HepG2 (cell line): ENCODE measurements around the gene BLOC1S1. TPM values are rescaled to one million over a fixed set of nuclear protein-coding genes. Genes with fewer than 3 reads are reported as not detected.

Experiments used
- EED ChIP-seq: sonication (generic); formaldehyde crosslinking; IDR thresholded peaks from 2 replicates; pipeline ENCODE4 v1.5.0; 2020; ENCODE audit warnings: mild to moderate bottlenecking, missing genetic modification reagents
- HCFC1 ChIP-seq: fragments of 150-350 bp; IDR thresholded peaks from 2 replicates; pipeline ENCODE4 v1.6.1; 2014; ENCODE audit warnings: low read depth, low read length
- JUND ChIP-seq: sonication (generic); formaldehyde crosslinking; IDR thresholded peaks from 2 replicates; pipeline ENCODE4 v1.8.0; 2022; ENCODE audit warnings: mild to moderate bottlenecking, missing genetic modification reagents
- PLRG1 ChIP-seq: fragments of 450-650 bp; conservative IDR thresholded peaks from 2 replicates; pipeline ENCODE4 v1.6.1; 2016
- RBFOX2 ChIP-seq: fragments of 200-400 bp; formaldehyde crosslinking; IDR thresholded peaks from 2 replicates; pipeline ENCODE4 v1.6.1; 2017; ENCODE audit warnings: low read depth, mild to moderate bottlenecking, low read length
- ZBTB21 ChIP-seq: sonication (generic); formaldehyde crosslinking; IDR thresholded peaks from 2 replicates; pipeline ENCODE4 v1.4.0; 2020; ENCODE audit warnings: missing genetic modification reagents
- ZNF282 ChIP-seq: fragments of 450-650 bp; IDR thresholded peaks from 2 replicates; pipeline ENCODE4 v1.6.1; 2018; ENCODE audit not compliant: partially characterized antibody
- ZNF775 ChIP-seq: sonication (generic); formaldehyde crosslinking; IDR thresholded peaks from 2 replicates; pipeline ENCODE4 v1.4.0; 2020; ENCODE audit warnings: missing genetic modification reagents, mild to moderate bottlenecking, moderate library complexity, borderline replicate concordance
- polyA plus RNA-seq, 8 experiments: library from polyadenylated mRNA; depleted of rRNA in 3 of 8; stranded (reverse) in 7 of 8; unstranded in 1 of 8; fragments of >200 nt; fragmentation: Illumina TruSeq in 4 of 8; extraction: Trizol in 4 of 8; gene quantifications; 2 replicates each; pipeline versions ENCODE4 v1.2.1 to v1.2.3, GENCODE V29; 2011 to 2016; ENCODE audit warnings: low read depth in 4 of 8, missing spikeins in 1 of 8, mixed read lengths in 1 of 8; ENCODE audit not compliant: insufficient read depth in 1 of 8
- total RNA-seq, 5 experiments: library from RNA; depleted of rRNA; stranded (reverse); fragments of >200 nt; fragmentation: Illumina TruSeq; extraction: Trizol; gene quantifications; 2 replicates each; pipeline ENCODE4 v1.2.3, GENCODE V29; 2016; ENCODE audit warnings: low read depth in 1 of 5
- TF ChIP-seq, protein P1 (sequence below): sonication (generic); formaldehyde crosslinking; IDR thresholded peaks from 2 replicates; pipeline ENCODE4 v1.4.0; 2020; ENCODE audit warnings: mild to moderate bottlenecking, missing genetic modification reagents, borderline replicate concordance
- TF ChIP-seq, protein P2 (sequence below): sonication (generic); IDR thresholded peaks from 2 replicates; pipeline ENCODE4 v1.6.1; 2016; ENCODE audit warnings: low read depth, borderline replicate concordance
- TF ChIP-seq, protein P3 (sequence below): sonication (generic); formaldehyde crosslinking; IDR thresholded peaks from 2 replicates; pipeline ENCODE4 v1.4.0; 2020; ENCODE audit warnings: missing genetic modification reagents, borderline replicate concordance
- TF ChIP-seq, protein P4 (sequence below): sonication (generic); formaldehyde crosslinking; IDR thresholded peaks from 2 replicates; pipeline ENCODE4 v1.5.1; 2020; ENCODE audit warnings: mild to moderate bottlenecking, missing genetic modification reagents, moderate library complexity
- TF ChIP-seq, protein P5 (sequence below): sonication (generic); formaldehyde crosslinking; IDR thresholded peaks from 2 replicates; pipeline ENCODE4 v1.9.0; 2022; ENCODE audit warnings: missing genetic modification reagents, mild to moderate bottlenecking, borderline replicate concordance

The BLOC1S1 gene
- total and polyA plus RNA-seq, 2 of the 13 experiments (the other 11 are each of a cell fraction or from before 2014, with no cell fraction given), result 55.1 to 95.3 TPM

DNA sequence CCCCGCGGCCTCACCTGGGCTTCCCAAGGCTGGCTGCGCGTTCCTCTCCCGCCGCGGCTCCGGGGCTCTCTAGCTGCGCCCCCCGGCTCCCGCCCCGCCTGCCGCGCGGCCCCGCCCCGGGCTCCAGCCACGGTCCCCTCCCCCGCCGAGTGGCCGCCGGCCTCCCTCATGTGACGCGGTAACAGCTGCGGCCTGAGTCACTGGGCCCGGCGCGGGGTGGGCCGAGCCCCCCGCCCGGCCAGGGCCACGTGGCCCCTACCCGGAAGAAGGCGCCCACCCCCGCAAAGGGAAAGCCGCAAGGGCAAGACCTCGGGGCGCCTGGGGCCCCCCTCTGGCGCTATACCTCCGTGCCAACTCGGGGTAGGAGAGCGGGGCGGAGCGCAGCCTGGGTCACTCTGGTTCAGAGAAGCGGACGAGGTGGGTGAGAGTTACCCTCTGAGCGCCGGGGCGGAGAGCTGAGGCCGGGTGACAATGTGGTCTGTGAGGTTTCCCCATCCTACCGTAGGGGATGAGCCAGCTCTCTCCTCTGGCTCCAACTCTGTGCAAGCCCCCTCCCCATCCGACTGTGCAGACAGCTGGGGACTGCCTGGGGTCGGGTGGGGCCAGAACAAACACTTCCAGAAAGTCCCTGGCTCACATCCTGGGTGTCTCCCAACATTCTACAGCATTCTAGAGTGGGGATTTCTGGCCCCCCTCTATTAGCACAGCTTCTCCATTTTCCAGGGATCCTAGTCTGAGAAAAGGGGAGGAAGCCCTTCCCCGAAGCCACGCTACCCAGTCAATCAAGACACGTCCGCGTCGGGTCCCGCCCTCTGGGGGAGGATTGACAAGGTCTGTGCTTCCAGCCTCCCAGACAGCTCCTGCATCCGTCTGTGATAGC lies 13.3 kb downstream of the BLOC1S1 start, which contains the start of gene CD63 (continued):
- TF ChIP-seq, protein P1, sequence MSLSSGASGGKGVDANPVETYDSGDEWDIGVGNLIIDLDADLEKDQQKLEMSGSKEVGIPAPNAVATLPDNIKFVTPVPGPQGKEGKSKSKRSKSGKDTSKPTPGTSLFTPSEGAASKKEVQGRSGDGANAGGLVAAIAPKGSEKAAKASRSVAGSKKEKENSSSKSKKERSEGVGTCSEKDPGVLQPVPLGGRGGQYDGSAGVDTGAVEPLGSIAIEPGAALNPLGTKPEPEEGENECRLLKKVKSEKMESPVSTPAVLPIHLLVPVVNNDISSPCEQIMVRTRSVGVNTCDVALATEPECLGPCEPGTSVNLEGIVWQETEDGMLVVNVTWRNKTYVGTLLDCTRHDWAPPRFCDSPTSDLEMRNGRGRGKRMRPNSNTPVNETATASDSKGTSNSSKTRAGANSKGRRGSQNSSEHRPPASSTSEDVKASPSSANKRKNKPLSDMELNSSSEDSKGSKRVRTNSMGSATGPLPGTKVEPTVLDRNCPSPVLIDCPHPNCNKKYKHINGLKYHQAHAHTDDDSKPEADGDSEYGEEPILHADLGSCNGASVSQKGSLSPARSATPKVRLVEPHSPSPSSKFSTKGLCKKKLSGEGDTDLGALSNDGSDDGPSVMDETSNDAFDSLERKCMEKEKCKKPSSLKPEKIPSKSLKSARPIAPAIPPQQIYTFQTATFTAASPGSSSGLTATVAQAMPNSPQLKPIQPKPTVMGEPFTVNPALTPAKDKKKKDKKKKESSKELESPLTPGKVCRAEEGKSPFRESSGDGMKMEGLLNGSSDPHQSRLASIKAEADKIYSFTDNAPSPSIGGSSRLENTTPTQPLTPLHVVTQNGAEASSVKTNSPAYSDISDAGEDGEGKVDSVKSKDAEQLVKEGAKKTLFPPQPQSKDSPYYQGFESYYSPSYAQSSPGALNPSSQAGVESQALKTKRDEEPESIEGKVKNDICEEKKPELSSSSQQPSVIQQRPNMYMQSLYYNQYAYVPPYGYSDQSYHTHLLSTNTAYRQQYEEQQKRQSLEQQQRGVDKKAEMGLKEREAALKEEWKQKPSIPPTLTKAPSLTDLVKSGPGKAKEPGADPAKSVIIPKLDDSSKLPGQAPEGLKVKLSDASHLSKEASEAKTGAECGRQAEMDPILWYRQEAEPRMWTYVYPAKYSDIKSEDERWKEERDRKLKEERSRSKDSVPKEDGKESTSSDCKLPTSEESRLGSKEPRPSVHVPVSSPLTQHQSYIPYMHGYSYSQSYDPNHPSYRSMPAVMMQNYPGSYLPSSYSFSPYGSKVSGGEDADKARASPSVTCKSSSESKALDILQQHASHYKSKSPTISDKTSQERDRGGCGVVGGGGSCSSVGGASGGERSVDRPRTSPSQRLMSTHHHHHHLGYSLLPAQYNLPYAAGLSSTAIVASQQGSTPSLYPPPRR (CRISPR knock-in tag), result no peak
- TF ChIP-seq, protein P2, sequence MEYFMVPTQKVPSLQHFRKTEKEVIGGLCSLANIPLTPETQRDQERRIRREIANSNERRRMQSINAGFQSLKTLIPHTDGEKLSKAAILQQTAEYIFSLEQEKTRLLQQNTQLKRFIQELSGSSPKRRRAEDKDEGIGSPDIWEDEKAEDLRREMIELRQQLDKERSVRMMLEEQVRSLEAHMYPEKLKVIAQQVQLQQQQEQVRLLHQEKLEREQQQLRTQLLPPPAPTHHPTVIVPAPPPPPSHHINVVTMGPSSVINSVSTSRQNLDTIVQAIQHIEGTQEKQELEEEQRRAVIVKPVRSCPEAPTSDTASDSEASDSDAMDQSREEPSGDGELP, result peak; percentile 95
- TF ChIP-seq RBFOX2, result peak; percentile 73
- TF ChIP-seq ZNF282, result no peak
- TF ChIP-seq, protein P3, sequence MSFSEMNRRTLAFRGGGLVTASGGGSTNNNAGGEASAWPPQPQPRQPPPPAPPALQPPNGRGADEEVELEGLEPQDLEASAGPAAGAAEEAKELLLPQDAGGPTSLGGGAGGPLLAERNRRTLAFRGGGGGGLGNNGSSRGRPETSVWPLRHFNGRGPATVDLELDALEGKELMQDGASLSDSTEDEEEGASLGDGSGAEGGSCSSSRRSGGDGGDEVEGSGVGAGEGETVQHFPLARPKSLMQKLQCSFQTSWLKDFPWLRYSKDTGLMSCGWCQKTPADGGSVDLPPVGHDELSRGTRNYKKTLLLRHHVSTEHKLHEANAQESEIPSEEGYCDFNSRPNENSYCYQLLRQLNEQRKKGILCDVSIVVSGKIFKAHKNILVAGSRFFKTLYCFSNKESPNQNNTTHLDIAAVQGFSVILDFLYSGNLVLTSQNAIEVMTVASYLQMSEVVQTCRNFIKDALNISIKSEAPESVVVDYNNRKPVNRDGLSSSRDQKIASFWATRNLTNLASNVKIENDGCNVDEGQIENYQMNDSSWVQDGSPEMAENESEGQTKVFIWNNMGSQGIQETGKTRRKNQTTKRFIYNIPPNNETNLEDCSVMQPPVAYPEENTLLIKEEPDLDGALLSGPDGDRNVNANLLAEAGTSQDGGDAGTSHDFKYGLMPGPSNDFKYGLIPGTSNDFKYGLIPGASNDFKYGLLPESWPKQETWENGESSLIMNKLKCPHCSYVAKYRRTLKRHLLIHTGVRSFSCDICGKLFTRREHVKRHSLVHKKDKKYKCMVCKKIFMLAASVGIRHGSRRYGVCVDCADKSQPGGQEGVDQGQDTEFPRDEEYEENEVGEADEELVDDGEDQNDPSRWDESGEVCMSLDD (CRISPR knock-in tag), result peak; percentile 86; the same call in 1 of the 2 replicates
- TF ChIP-seq, protein P4, sequence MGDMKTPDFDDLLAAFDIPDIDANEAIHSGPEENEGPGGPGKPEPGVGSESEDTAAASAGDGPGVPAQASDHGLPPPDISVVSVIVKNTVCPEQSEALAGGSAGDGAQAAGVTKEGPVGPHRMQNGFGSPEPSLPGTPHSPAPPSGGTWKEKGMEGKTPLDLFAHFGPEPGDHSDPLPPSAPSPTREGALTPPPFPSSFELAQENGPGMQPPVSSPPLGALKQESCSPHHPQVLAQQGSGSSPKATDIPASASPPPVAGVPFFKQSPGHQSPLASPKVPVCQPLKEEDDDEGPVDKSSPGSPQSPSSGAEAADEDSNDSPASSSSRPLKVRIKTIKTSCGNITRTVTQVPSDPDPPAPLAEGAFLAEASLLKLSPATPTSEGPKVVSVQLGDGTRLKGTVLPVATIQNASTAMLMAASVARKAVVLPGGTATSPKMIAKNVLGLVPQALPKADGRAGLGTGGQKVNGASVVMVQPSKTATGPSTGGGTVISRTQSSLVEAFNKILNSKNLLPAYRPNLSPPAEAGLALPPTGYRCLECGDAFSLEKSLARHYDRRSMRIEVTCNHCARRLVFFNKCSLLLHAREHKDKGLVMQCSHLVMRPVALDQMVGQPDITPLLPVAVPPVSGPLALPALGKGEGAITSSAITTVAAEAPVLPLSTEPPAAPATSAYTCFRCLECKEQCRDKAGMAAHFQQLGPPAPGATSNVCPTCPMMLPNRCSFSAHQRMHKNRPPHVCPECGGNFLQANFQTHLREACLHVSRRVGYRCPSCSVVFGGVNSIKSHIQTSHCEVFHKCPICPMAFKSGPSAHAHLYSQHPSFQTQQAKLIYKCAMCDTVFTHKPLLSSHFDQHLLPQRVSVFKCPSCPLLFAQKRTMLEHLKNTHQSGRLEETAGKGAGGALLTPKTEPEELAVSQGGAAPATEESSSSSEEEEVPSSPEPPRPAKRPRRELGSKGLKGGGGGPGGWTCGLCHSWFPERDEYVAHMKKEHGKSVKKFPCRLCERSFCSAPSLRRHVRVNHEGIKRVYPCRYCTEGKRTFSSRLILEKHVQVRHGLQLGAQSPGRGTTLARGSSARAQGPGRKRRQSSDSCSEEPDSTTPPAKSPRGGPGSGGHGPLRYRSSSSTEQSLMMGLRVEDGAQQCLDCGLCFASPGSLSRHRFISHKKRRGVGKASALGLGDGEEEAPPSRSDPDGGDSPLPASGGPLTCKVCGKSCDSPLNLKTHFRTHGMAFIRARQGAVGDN (CRISPR knock-in tag), result peak; percentile 83
- no peak for TF ChIP-seq HCFC1
- TF ChIP-seq, protein P5, sequence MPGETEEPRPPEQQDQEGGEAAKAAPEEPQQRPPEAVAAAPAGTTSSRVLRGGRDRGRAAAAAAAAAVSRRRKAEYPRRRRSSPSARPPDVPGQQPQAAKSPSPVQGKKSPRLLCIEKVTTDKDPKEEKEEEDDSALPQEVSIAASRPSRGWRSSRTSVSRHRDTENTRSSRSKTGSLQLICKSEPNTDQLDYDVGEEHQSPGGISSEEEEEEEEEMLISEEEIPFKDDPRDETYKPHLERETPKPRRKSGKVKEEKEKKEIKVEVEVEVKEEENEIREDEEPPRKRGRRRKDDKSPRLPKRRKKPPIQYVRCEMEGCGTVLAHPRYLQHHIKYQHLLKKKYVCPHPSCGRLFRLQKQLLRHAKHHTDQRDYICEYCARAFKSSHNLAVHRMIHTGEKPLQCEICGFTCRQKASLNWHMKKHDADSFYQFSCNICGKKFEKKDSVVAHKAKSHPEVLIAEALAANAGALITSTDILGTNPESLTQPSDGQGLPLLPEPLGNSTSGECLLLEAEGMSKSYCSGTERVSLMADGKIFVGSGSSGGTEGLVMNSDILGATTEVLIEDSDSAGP (CRISPR knock-in tag), result peak; percentile 76
- no peak for TF ChIP-seq ZNF775 (CRISPR knock-in tag)
- no peak; the same call in 1 of the 2 replicates for TF ChIP-seq EED
- no peak for TF ChIP-seq JUND (CRISPR knock-in tag)
- no peak for TF ChIP-seq PLRG1
- TF ChIP-seq ZBTB21, result no peak
